Transverse colon (tissue), 3 donors: ENCODE measurements around the gene CCDC82.

Experiments
- CTCF ChIP-seq, 5 experiments: fragments of 200-600 bp in 3 of 5; fragments of 450-650 bp in 2 of 5; sonication (generic) in 3 of 5; IDR thresholded peaks; 1 replicate in 2 of 5; 2 replicates in 3 of 5; pipeline ENCODE4 v1.5.1; 2016 to 2017; ENCODE audit warnings: antibody characterized with exemption in 5 of 5, inconsistent platforms in 3 of 5, mild to moderate bottlenecking in 2 of 5, moderate library complexity in 1 of 5
- EP300 ChIP-seq: sonication (generic); formaldehyde crosslinking; IDR thresholded peaks from one replicate; pipeline ENCODE4 v1.6.1; 2017; ENCODE audit warnings: antibody characterized with exemption, low read depth
- POLR2A ChIP-seq: fragments of 450-650 bp; IDR thresholded peaks from one replicate; pipeline ENCODE4 v1.6.1; 2016; ENCODE audit warnings: antibody characterized with exemption, mild to moderate bottlenecking, moderate library complexity

- TF ChIP-seq CTCF (IDR thresholded peaks at IDR 0.05) (no peak), POLR2A (no peak), EP300 (no peak)
These were observed 50.6 kb downstream of the CCDC82 start for GRCh38 chr11:96338910-96339705.
